Stimulated activated CD4-positive, alpha-beta T cell treated with anti-CD3 and anti-CD28 coated beads, Interleukin-4, amount 100 ng/mL, for 48 hours (primary cell): ENCODE results near the gene SLC47A2.
"Not testable (repeated sequence)": the region's sequence is repeated elsewhere in the genome, so short reads cannot be mapped to it uniquely, and the experiment has no call there.

Source experiments
- DNase-seq, 2 donors: peaks; one replicate each; pipeline ENCODE4 v3.0.0-alpha.2; 2020; ENCODE audit warnings: low read depth in 2 of 2

SLC47A2 gene

DNA sequence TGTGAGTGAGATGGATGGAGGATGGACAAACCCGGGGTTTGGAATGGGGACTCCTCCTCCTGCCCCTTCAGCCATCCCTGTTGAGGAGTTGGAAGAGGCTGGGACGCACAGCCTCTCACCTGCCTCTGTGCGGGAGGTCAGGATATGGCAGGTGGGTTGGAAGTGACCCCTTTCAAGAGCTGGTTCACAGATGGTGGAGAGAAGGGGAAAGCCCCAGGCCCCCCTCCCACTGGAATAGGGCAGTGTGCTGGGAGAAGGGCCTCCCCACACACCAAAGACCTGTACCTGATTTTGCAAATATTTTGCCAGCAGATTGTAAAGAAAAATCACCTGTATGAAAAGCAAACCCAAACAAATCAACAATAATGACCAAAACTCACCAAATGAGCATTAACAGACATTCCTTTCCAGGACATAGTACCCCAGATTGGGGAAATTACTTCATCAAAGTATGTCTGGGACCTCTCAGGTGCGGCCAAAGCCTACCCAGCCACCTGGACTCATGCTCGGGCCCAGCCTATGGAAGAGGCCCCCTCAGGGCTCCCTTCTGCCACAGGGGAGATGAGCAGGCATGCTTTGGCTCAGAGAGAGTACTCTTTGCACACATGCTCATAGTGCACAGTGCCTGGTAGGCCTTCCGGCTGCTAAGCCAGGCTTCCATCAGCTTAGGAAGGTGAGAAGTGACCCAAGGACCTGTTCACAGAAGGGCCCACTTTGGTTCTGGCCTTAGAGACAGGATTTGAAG lies 7.8 kb downstream of the SLC47A2 start:
- DNase-seq, result no peak

GRCh38 chr17:19707728-19708221 lies 8.6 kb downstream of the SLC47A2 start:
- no peak for DNase-seq

GRCh38 chr17:19706791-19707727 lies 9.3 kb downstream of the SLC47A2 start:
- no peak for DNase-seq

GRCh38 chr17:19705771-19706770 lies 10.3 kb downstream of the SLC47A2 start:
- DNase-seq, result no peak

GRCh38 chr17:19705201-19705600 lies 11.2 kb downstream of the SLC47A2 start:
- DNase-seq, result no peak

- no peak for DNase-seq
Measured at GRCh38 chr17:19703828-19704613, 12.4 kb downstream of the SLC47A2 start.

- DNase-seq, result no peak
Measured at GRCh38 chr17:19703106-19703827, 13.1 kb downstream of the SLC47A2 start.

- no peak for DNase-seq
Measured at GRCh38 chr17:19702217-19702641, 14.2 kb downstream of the SLC47A2 start.

GRCh38 chr17:19686400-19687090 lies 29.8 kb downstream of the SLC47A2 start:
- no peak for DNase-seq

- DNase-seq, result not testable (repeated sequence)
Measured at GRCh38 chr17:19684909-19685580, 31.3 kb downstream of the SLC47A2 start.

DNA sequence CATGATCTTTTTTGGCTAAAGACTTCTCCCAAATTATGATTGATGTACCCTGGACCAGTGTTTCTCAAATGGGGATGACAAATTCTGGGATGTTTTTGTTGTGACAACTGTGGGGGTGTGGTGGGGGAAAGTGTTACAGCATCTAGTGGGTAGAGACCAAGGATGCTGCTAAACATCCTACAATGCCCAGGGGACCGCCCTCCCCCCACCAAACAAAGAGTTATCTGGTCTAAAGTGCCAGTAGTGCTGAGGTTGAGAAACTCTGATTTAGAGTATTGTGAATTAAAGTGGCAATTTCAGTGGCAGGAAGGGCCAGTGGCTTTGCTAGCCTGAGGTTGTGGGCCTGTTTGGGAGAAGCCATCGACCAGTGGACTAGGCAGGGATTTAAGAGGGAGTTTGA lies 33.3 kb downstream of the SLC47A2 start:
- DNase-seq, result no peak

- no peak for DNase-seq
Measured at GRCh38 chr17:19678581-19679453, 37.6 kb downstream of the SLC47A2 start.

GRCh38 chr17:19677736-19678379 lies 38.5 kb downstream of the SLC47A2 start:
- no peak for DNase-seq

GRCh38 chr17:19676896-19677295 lies 39.5 kb downstream of the SLC47A2 start:
- no peak for DNase-seq

DNA sequence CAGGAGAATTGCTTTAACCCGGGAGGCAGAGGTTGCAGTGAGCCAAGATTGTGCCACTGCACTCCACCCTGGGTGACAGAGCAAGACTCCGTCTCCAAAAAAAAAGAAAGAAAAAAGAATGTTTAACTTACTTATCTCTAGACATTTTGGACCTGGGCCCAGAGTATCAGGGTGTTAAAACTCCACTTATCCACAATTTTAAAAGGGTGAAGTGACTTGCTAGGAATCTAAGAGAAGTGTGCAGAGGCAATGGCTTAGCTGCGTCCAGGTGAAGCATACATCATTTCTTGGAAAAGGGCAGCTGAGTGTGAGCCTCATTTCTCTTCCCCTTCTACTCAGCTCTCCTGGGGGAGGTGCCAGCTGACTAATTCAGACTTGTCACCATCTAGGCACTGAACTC lies 42.8 kb downstream of the SLC47A2 start:
- no peak for DNase-seq

DNA sequence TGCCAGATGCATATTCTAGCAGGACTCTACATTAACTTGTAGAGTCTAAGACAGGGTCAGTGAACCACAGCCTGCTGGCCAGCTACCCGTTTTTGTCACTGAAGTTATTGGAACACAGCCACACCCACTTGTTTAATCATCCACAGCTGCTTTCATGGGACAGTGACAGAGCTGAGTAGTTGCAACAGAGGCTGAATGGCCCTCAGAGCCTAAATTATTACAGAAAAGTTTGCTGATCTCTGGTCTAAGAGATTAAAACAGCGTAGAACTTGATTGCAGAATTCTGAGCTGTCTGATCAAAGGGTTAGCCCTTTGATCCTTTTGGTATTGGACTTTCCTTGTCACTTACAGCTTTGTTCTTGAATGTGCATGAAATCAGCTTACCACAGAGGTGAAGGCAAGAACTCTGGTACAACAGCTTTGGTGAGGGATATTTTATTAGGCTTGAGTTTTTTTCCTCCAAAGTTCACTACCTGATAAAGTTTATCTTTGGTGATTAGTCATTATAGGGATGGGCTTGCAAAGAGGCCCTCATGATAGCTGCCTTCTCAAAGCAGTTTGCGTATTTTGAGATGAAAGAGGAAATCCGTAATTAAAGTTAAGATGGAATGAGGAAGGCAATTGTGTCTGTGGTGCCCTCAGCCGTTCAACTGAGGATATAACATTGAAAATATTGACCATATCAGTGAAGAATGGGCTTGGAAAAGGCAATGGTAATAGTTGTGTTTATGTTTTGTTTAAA lies 44.2 kb downstream of the SLC47A2 start:
- no peak for DNase-seq
